ENCODE measurements around the gene SPRYD3.
A peak's percentile ranks its signal among the peaks of the same experiment; 100 is the strongest.

SPRYD3 gene

GRCh38 chr12:53048033-53048779 is 31.0 kb downstream of the SPRYD3 start:
- peak overlapping the region; percentile 36; the same call in 1 of the 2 replicates for H3K9ac ChIP-seq (ENCODE audit: low read length)
- H3K36me3 ChIP-seq (ENCODE audit: low read length): no peaks in the 10 kb centered on the region
- H3K4me2 ChIP-seq (ENCODE audit: low read depth, low read length, poor library complexity, severe bottlenecking): peak overlapping the region; percentile 45
- no peaks in the 10 kb centered on the region for H3K9me2 ChIP-seq (replicated peaks; ENCODE audit: insufficient read depth, low read length)
- H2AFZ ChIP-seq (ENCODE audit: low read depth, low read length, severe bottlenecking): no peak overlapping the region
- H3K9me3 ChIP-seq (ENCODE audit: insufficient read depth, low read length): no peaks in the 10 kb centered on the region
- H3K27me3 ChIP-seq (ENCODE audit: low read length): no peaks in the 10 kb centered on the region
- H3K79me2 ChIP-seq (ENCODE audit: insufficient read depth, low read length): no peaks in the 10 kb centered on the region
- no peak for TF ChIP-seq EZH2phosphoT487 (conservative IDR thresholded peaks at IDR 0.05; ENCODE audit: low read length)
- TF ChIP-seq, protein P1, sequence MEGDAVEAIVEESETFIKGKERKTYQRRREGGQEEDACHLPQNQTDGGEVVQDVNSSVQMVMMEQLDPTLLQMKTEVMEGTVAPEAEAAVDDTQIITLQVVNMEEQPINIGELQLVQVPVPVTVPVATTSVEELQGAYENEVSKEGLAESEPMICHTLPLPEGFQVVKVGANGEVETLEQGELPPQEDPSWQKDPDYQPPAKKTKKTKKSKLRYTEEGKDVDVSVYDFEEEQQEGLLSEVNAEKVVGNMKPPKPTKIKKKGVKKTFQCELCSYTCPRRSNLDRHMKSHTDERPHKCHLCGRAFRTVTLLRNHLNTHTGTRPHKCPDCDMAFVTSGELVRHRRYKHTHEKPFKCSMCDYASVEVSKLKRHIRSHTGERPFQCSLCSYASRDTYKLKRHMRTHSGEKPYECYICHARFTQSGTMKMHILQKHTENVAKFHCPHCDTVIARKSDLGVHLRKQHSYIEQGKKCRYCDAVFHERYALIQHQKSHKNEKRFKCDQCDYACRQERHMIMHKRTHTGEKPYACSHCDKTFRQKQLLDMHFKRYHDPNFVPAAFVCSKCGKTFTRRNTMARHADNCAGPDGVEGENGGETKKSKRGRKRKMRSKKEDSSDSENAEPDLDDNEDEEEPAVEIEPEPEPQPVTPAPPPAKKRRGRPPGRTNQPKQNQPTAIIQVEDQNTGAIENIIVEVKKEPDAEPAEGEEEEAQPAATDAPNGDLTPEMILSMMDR (IDR thresholded peaks at IDR 0.05; ENCODE audit: insufficient read depth, low read length, poor library complexity, severe bottlenecking): no peak
- no peaks in the 10 kb centered on the region for H4K20me1 ChIP-seq (ENCODE audit: low read depth, low read length)
- no peak overlapping the region for H3K4me3 ChIP-seq (ENCODE audit: insufficient read depth, low read length, poor library complexity, severe bottlenecking)
- H3K27ac ChIP-seq (ENCODE audit: low read depth, low read length): no peak overlapping the region
- peaks cover 3% of the 10 kb centered on the region for H3F3A ChIP-seq (ENCODE audit: insufficient read depth)

DNA sequence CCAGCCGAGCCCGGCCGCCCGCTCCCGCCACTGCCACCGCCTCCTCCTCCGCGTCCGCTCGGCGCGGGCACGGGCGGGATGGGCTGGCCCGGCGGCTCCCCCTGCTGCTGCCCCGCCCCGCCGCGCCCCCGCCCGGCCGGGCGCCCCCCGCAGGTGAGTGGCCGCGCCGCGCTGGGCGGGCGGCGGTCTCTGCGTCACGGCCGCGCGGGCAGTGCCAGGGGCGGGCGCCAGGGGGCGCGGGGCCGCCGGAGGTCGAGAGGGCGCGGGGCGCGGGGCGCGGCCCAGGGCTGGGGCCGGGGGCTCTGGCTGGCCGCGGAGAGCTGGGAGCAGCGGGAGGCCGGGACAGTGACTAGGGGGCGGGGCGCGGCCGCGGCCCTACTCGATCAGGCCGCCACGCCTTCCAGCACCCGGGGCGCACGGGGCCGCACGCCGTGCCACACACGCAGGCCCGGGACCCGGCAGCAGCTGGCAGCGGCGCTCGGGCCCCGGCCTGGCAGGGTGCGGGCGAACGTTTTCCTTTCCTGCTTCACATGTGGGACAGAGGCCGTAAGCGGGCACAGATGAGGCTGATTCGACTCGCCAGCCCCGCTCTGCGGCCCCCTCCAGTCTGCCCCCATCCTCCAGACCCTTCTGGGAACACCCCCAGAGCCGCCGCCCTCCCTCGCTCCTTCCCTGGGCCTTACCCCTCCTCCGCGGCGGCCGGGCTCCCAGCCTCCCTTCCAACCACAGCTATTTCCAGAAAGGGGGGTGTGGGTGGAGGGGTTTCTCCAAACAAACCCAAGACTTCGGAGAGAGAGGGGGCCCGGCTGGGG is 31.8 kb downstream of the SPRYD3 start:
- Histone ChIP-seq H3K4me3 (ENCODE audit: insufficient read depth, low read length, poor library complexity, severe bottlenecking) (no peak overlapping the region), H3K79me2 (ENCODE audit: insufficient read depth, low read length) (no peaks in the 10 kb centered on the region), H3K9me3 (ENCODE audit: insufficient read depth, low read length) (no peaks in the 10 kb centered on the region), H3F3A (ENCODE audit: insufficient read depth) (peaks cover 9% of the 10 kb centered on the region), H3K27me3 (ENCODE audit: low read length) (no peaks in the 10 kb centered on the region), H3K36me3 (ENCODE audit: low read length) (no peaks in the 10 kb centered on the region), H3K27ac (ENCODE audit: low read depth, low read length) (no peak overlapping the region), H3K9ac (ENCODE audit: low read length) (peak overlapping the region; percentile 66), H4K20me1 (ENCODE audit: low read depth, low read length) (no peaks in the 10 kb centered on the region), H3K9me2 (replicated peaks; ENCODE audit: insufficient read depth, low read length) (no peaks in the 10 kb centered on the region), H3K4me2 (ENCODE audit: low read depth, low read length, poor library complexity, severe bottlenecking) (peak overlapping the region; percentile 88), H2AFZ (ENCODE audit: low read depth, low read length, severe bottlenecking) (no peak overlapping the region)
- TF ChIP-seq EZH2phosphoT487 (conservative IDR thresholded peaks at IDR 0.05; ENCODE audit: low read length): no peak
- TF ChIP-seq, protein P1 (IDR thresholded peaks at IDR 0.05; ENCODE audit: insufficient read depth, low read length, poor library complexity, severe bottlenecking): no peak

- Histone ChIP-seq H3K4me2 (ENCODE audit: low read depth, low read length, poor library complexity, severe bottlenecking) (peak overlapping the region; percentile 88), H4K20me1 (ENCODE audit: low read depth, low read length) (no peaks in the 10 kb centered on the region), H3K9me2 (replicated peaks; ENCODE audit: insufficient read depth, low read length) (no peaks in the 10 kb centered on the region), H3K27ac (ENCODE audit: low read depth, low read length) (no peak overlapping the region), H3K4me3 (ENCODE audit: insufficient read depth, low read length, poor library complexity, severe bottlenecking) (peak overlapping the region; percentile 80), H3K9ac (ENCODE audit: low read length) (peak overlapping the region; percentile 66), H2AFZ (ENCODE audit: low read depth, low read length, severe bottlenecking) (peak overlapping the region; percentile 97), H3F3A (ENCODE audit: insufficient read depth) (peaks cover 14% of the 10 kb centered on the region), H3K27me3 (ENCODE audit: low read length) (no peaks in the 10 kb centered on the region), H3K36me3 (ENCODE audit: low read length) (no peaks in the 10 kb centered on the region), H3K79me2 (ENCODE audit: insufficient read depth, low read length) (no peaks in the 10 kb centered on the region), H3K9me3 (ENCODE audit: insufficient read depth, low read length) (no peaks in the 10 kb centered on the region)
- no peak for TF ChIP-seq EZH2phosphoT487 (conservative IDR thresholded peaks at IDR 0.05; ENCODE audit: low read length)
- TF ChIP-seq, protein P1 (IDR thresholded peaks at IDR 0.05; ENCODE audit: insufficient read depth, low read length, poor library complexity, severe bottlenecking): no peak
Measured at GRCh38 chr12:53046655-53047220, 32.5 kb downstream of the SPRYD3 start.
